ENCODE measurements around the gene ZBTB7B. TPM values are rescaled to one million over a fixed set of nuclear protein-coding genes. Genes with fewer than 3 reads are reported as not detected.
A peak's percentile ranks its signal among the peaks of the same experiment; 100 is the strongest.

Gene ZBTB7B
- total RNA-seq, 1 donor from 2014 or later = 41.9 TPM

DNA sequence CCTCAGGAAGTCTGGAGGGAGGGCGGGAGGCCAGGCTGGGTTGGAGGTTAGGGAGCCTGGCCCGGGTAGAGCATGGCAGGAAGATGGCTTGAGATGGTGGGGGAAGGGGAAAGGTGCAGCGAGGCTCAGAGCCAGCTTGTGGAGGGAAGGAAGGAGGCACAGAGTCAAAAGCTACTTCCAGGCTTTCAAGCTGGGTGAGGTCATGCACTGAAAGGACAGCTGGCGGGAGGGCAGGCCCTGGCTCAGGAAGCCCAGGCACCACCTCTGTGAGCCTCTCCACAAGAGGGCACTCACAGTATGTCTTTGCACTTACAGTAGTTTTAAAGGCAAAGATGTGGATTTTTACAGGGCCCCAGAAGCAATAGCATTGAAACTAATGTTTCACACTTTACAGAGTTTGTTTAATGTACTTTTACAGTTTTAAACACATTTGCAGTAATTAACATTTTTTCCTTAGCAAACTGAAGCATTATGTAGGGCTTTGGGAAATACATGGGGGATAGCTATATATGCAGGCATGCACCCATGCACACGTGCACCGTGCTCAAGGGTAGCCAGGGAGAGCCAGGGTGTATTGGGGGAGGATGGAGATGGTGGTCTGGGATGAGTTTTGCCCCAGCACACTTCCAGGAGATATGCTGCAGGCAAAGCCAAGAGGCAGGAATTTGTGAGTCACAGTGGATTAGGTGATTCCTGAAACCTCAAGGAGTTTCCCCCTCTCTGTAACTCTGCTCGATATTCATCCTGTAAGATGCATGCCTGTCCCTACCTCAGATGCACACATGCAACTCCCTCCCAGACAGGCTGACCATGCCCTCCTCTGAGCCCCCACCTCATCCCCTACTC is 42.4 kb downstream of the ZBTB7B start:
- peak; percentile 90 for DNase-seq (ENCODE audit: low spot score)
- intact Hi-C loops (cut with DNase I) = no loop called here

DNA sequence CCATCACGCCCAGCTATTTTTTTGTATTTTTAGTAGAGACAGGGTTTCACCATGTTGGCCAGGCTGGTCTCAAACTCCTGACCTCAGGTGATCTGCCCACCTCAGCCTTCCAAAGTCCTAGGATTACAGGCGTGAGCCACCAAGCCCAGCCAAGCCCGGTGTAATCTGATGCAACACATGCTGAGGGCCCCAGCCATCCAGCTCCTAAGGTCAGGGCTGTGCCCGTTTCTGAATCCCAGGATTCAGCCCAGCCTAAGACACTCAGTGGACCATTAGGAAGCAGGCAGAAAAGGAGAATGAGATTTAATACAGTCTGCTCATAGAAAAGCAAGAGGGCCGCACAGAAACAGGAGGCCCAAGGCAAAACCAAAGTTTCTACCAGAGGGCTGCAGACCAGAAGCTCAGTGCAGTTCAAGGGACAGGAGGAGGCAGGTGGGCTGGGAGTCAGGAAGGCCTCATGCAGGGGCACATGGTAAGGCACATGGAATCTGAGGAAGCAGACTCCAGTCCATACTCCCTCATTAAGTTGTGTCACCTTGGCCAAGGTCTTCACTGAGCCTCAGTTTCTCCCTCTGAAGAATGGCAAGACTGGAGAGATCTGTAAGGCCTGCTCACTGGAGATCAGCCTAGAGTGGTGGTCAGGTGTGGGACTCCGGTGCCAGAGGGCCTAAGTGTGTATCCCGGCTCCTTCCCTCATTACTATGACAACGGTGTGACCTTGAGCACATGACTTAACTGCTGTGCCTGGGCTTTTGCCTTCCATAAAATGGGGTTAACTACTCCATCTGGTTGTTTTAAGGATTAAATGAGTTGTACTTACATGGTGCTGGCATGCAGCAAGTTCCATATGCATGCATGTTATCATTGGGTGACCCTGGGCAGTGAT is 46.1 kb downstream of the ZBTB7B start:
- intact Hi-C loops (cut with DNase I) = no loop called here
- DNase-seq (ENCODE audit: low spot score) = no peak

DNA sequence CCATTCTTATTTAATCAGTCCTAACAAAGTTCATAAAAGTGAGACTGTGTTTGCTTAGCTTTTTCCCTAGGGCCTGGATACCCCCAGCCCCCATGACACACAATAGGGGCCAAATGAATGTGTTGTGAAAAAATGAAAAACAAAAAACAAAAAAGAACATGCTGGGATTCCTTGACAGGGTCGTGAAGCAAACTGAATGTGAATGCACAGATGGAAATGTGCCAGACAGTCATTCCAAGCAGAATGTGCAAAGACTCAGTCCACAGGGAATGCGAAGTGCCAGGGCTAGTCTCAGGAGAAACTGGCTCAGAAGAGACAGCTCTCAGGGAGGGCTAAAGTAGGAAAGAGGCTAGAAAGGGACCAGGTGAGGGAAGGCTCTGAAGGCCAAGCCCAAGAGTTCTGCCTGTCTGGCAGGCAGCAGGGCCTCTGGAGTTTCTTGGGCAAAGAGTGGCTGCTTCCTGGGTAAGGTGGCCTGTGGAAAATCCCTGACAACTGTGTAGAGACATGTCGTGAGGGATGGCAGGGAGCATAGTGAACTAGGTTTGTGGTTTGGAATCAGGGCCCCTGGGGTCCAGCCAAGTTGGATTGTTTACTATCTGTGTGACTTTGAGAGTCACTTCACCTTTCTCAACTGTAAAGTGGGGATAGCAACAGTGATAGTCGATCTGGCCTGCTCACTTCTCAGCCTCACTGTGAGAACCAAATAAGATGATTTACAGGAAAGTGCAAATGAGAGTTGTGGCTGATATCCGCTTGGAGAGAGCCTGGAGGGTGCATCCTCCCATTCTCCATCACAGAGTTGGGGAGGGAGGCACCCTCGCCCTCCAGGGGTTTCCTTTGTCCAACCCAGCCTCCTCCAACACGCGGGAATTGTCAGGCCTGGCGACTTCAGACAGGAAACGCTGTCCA is 47.3 kb downstream of the ZBTB7B start:
- intact Hi-C loops (cut with DNase I) = loop anchor here (2.0 to 5.0 kb wide), 3 partner anchors 35 to 87 kb away; partner anchors contain the start of genes SLC50A1 and ZBTB7B
- DNase-seq (ENCODE audit: low spot score) = no peak

DNA sequence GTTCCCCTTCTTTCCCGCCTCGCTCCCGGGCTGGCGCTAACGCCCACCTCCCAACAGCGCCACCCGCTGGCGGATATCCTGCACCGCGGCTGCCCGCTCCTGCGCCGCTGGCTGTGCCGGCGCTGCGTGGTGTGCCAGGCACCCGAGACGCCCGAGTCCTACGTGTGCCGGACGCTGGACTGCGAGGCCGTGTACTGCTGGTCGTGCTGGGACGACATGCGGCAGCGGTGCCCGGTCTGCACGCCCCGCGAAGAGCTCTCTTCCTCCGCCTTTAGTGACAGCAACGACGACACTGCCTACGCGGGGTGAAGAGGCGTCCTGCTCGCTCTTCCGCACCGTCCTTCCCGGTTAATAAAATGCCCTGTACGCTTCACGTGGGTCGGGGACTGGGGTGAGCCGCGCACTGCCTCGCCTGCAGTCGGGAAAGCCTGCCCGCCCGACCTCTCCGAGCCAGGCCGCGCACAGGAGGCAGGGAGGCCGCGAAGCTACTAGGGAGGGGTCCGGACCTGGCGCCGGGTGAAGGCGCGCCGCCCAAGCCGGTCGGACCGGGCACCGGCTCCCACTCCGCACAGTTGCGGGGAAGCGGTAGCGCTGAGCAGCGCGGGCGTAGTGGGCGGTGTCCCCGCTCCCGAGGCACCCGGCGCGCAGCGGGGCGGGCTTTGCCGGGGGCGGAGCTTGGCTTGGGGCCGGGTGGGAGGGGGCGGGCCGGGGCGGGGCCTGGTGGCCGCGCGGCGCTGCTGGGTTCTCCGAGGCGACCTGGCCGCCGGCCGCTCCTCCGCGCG is 48.1 kb downstream of the ZBTB7B start, which contains the start of gene ADAM15:
Gene ADAM15, plus strand, starts transcription at position 757 of the 782 bp plus-strand sequence. CDS start 71 bp downstream, outside the sequence.
- DNase-seq (ENCODE audit: low spot score) = peak; percentile 94
- intact Hi-C loops (cut with DNase I) = loop anchor here (2.0 to 5.0 kb wide), 3 partner anchors 34 to 87 kb away; partner anchors contain the start of genes SLC50A1 and ZBTB7B

DNA sequence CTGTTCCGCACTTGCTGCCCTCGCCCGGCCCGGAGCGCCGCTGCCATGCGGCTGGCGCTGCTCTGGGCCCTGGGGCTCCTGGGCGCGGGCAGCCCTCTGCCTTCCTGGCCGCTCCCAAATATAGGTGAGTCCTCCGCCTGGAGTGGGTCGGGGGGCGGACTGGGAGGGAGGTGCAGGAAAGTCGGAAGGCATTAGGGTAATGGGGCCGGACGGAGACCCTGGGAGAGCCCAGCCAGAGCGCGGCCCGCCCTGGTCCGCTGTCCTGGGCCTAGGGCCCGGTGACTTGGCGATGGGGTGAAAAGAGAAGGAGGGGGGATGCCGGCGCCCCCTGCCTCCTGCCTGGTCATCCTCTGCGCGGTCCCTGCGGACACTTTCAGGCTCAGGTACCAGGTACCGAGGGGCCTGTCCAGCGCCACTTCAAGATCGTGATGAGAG is 48.8 kb downstream of the ZBTB7B start:
- intact Hi-C loops (cut with DNase I) = loop anchor here (2.0 to 5.0 kb wide), 3 partner anchors 33 to 86 kb away; partner anchors contain the start of genes SLC50A1 and ZBTB7B
- no peak for DNase-seq (ENCODE audit: low spot score)

DNA sequence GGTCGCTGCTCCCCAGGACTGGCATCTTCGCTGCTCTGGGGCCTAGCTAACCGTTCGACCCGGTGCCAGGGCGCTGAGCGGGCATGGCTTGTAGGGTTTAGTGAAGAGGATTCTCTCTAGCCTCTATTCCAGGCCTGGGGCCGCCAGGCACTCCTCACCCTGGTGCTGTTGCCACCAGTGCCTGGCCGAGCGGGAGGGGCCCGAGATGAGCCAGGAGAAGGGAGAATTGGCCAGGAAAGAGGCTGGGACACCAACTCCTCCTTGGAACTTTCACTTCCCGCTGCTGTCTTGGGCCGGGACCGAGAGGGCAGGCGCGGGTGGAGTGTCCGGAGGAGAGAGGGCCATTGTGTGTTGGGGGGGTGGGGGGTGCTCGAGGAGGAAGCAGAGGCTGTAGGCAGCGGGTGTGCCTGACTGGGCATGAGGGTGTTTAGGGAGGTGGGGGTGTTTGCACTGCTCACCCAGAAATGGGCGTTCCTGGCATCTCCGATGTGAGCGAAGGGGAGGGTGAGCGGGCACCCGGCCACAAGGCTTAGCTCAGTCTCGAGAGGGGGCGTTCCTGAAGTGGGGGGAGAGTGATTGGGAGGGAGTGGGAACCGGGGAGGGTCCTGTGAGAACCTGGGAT is 49.3 kb downstream of the ZBTB7B start:
- intact Hi-C loops (cut with DNase I) = loop anchor here (2.0 to 5.0 kb wide), 3 partner anchors 33 to 85 kb away; partner anchors contain the start of genes SLC50A1 and ZBTB7B

GRCh38 chr1:155052439-155053395 is 50.1 kb downstream of the ZBTB7B start:
- intact Hi-C loops (cut with DNase I) = loop anchor here (5.0 kb wide), 1 partner anchor 85 kb away; the partner anchor contains the start of gene SLC50A1
- peak; percentile 83 for DNase-seq (ENCODE audit: low spot score)

More for the DNA sequence above, 49.3 kb downstream of the ZBTB7B start:
- DNase-seq (ENCODE audit: low spot score) = peak; percentile 85

DNA sequence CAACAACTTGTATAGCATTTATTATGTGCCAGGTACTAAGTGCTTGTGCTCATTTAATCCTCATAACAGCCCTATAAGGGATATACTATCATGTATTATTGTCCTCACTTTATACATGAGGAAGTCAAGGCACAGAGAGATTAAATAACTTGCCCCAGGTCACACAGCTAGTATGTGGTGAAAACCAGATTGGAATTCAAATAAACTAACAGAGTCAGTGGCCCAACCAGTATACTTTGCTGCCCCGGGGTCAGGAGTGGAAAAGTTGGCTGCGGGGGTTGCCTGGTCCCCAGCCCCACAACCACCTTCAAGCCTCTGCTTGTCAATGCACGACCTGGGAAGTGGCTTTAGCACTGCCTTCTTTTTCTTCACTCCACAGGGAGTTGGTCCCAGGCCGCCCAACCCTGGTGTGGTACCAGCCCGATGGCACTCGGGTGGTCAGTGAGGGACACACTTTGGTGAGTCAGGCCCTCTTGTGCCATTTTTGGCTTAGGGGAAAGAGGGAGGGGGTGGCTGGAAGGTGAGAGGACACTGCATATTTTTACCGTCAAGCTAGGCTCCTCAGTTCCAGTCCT is 51.0 kb downstream of the ZBTB7B start:
- no peak for DNase-seq (ENCODE audit: low spot score)
- intact Hi-C loops (cut with DNase I) = loop anchor here (5.0 kb wide), 1 partner anchor 84 kb away; the partner anchor contains the start of gene SLC50A1

- DNase-seq (ENCODE audit: low spot score) = no peak
- intact Hi-C loops (cut with DNase I) = no loop called here
Observed at GRCh38 chr1:155057104-155057503, 54.5 kb downstream of the ZBTB7B start.

DNA sequence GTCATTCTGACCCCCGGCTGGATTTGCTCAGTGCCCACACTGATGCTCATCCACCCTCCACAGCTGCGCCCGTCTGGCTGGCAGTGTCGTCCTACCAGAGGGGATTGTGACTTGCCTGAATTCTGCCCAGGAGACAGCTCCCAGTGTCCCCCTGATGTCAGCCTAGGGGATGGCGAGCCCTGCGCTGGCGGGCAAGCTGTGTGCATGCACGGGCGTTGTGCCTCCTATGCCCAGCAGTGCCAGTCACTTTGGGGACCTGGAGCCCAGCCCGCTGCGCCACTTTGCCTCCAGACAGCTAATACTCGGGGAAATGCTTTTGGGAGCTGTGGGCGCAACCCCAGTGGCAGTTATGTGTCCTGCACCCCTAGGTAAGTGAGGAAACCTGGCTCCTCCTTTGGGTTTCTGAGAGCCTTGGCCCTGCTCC is 55.2 kb downstream of the ZBTB7B start:
- intact Hi-C loops (cut with DNase I) = no loop called here
- no peak for DNase-seq (ENCODE audit: low spot score)

DNA sequence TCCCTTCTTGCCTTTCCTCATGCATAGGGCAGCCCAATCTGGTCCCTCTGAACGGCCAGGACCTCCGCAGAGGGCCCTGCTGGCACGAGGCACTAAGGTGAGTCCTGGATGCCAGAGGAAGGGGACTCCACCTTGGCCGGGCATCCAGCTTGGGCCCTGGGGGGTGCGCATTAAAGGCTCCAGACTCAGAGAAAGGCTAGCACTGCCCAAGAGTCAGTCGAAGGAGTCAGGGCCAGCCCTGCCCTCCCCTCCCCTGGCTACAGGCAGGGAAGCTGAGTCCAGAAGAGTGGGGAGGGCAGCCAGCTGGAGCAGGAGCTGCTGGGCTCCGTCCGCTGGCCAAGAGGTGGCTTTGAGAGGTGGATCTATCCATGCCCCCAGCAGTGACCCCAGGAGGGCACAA is 58.1 kb downstream of the ZBTB7B start:
- intact Hi-C loops (cut with DNase I) = loop anchor here (2.0 to 5.0 kb wide), 2 partner anchors 14 to 43 kb away; no protein-coding TSS in a partner anchor

GRCh38 chr1:155061381-155062150 is 59.0 kb downstream of the ZBTB7B start:
- intact Hi-C loops (cut with DNase I) = loop anchor here (2.0 to 5.0 kb wide), 2 partner anchors 15 to 44 kb away; no protein-coding TSS in a partner anchor
- peak; percentile 92 for DNase-seq (ENCODE audit: low spot score)

More for the DNA sequence above, 58.1 kb downstream of the ZBTB7B start:
- DNase-seq (ENCODE audit: low spot score) = no peak

- intact Hi-C loops (cut with DNase I) = loop anchor here (5.0 kb wide), 1 partner anchor 45 kb away; no protein-coding TSS in a partner anchor
- DNase-seq (ENCODE audit: low spot score) = no peak
Observed at GRCh38 chr1:155062151-155062686, 59.6 kb downstream of the ZBTB7B start.

DNA sequence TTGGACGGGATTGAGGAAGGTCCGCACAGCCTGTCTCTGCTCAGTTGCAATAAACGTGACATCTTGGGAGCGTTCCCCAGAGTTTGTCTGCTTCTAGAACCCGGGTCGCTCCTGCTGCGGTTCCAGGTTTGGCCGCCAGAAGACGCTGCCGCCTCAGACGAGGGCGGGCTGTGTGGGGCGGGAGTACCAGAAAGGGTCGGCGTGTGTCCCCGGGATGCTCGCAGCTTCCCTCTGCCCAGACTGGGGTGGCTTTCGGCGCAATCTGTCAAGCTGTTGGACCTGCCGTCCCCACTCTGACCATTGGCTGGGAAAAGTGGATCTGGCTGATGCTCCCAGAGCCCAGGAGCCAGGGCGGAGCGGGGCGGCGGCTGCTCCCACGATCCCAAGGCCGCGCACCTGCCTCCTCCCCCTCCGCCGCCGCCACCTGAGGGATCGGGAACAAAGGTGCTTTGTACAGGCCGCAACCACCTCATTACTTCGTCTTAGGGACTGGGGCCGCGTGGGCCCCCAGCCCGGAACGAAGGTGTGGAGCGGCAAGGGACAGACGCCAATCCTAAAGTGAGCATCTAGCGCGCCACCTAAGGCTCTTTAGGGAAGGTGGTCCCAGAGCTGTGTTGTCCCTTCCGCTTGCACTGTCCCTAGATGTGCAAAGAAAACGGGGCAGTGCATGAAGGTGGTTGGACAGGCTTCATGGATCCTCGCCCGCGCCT is 60.3 kb downstream of the ZBTB7B start:
- intact Hi-C loops (cut with DNase I) = loop anchor here (1.0 to 5.0 kb wide), 2 partner anchors 21 to 46 kb away; no protein-coding TSS in a partner anchor
- DNase-seq (ENCODE audit: low spot score) = no peak

All from cardiac septum (tissue), 1 donor.